ENCODE measurements around the gene CTNNA3. TPM values are rescaled to one million over a fixed set of nuclear protein-coding genes. Genes with fewer than 3 reads are reported as not detected.
"Not testable (repeated sequence)": the region's sequence is repeated elsewhere in the genome, so short reads cannot be mapped to it uniquely, and the experiment has no call there.

Gene CTNNA3
- total RNA-seq, 1 donor from 2014 or later: not detected

GRCh38 chr10:66336791-66337190, 1359.2 kb downstream of the CTNNA3 start:
- intact Hi-C loops (cut with micrococcal nuclease): no loop called here

- intact Hi-C loops (cut with micrococcal nuclease): not testable (repeated sequence)
Observed at GRCh38 chr10:66335753-66336152, 1360.2 kb downstream of the CTNNA3 start.

- intact Hi-C loops (cut with micrococcal nuclease): no loop called here
Observed at GRCh38 chr10:66329147-66329546, 1366.8 kb downstream of the CTNNA3 start.

GRCh38 chr10:66326876-66327275, 1369.1 kb downstream of the CTNNA3 start:
- intact Hi-C loops (cut with micrococcal nuclease): no loop called here

GRCh38 chr10:66322777-66323176, 1373.2 kb downstream of the CTNNA3 start:
- intact Hi-C loops (cut with micrococcal nuclease): no loop called here

GRCh38 chr10:66321723-66322665, 1374.0 kb downstream of the CTNNA3 start:
- intact Hi-C loops (cut with micrococcal nuclease): no loop called here

- intact Hi-C loops (cut with micrococcal nuclease): no loop called here
Observed at GRCh38 chr10:66318761-66319160, 1377.2 kb downstream of the CTNNA3 start.

GRCh38 chr10:66307826-66308225, 1388.2 kb downstream of the CTNNA3 start:
- intact Hi-C loops (cut with micrococcal nuclease): no loop called here

- intact Hi-C loops (cut with micrococcal nuclease): no loop called here
Observed at GRCh38 chr10:66301078-66301477, 1394.9 kb downstream of the CTNNA3 start.

- intact Hi-C loops (cut with micrococcal nuclease): no loop called here
Observed at GRCh38 chr10:66295602-66296001, 1400.4 kb downstream of the CTNNA3 start.

- intact Hi-C loops (cut with micrococcal nuclease): no loop called here
Observed at GRCh38 chr10:66294538-66294937, 1401.5 kb downstream of the CTNNA3 start.

- intact Hi-C loops (cut with micrococcal nuclease): no loop called here
Observed at GRCh38 chr10:66292922-66293321, 1403.1 kb downstream of the CTNNA3 start.

GRCh38 chr10:66292456-66292855, 1403.5 kb downstream of the CTNNA3 start:
- intact Hi-C loops (cut with micrococcal nuclease): no loop called here

- intact Hi-C loops (cut with micrococcal nuclease): no loop called here
Observed at GRCh38 chr10:66291133-66291532, 1404.9 kb downstream of the CTNNA3 start.

GRCh38 chr10:66284621-66285020, 1411.4 kb downstream of the CTNNA3 start:
- intact Hi-C loops (cut with micrococcal nuclease): no loop called here

GRCh38 chr10:66283874-66284464, 1412.0 kb downstream of the CTNNA3 start:
- intact Hi-C loops (cut with micrococcal nuclease): no loop called here

- intact Hi-C loops (cut with micrococcal nuclease): no loop called here
Observed at GRCh38 chr10:66283064-66283463, 1412.9 kb downstream of the CTNNA3 start.

GRCh38 chr10:66281327-66281726, 1414.7 kb downstream of the CTNNA3 start:
- intact Hi-C loops (cut with micrococcal nuclease): no loop called here

GRCh38 chr10:66277481-66277880, 1418.5 kb downstream of the CTNNA3 start:
- intact Hi-C loops (cut with micrococcal nuclease): no loop called here

- intact Hi-C loops (cut with micrococcal nuclease): no loop called here
Observed at GRCh38 chr10:66273966-66274519, 1422.0 kb downstream of the CTNNA3 start.

- intact Hi-C loops (cut with micrococcal nuclease): no loop called here
Observed at GRCh38 chr10:66265398-66265797, 1430.6 kb downstream of the CTNNA3 start.

GRCh38 chr10:66259836-66260235, 1436.2 kb downstream of the CTNNA3 start:
- intact Hi-C loops (cut with micrococcal nuclease): no loop called here
